T-helper 22 cell (primary cell): ENCODE measurements around the gene TUBA1C.
"Not testable (repeated sequence)": the region's sequence is repeated elsewhere in the genome, so short reads cannot be mapped to it uniquely, and the experiment has no call there.

Source experiments
- DNase-seq: peaks from one replicate; pipeline ENCODE4 v3.0.0-alpha.2; 2020; ENCODE audit warnings: low read depth

TUBA1C gene

DNA sequence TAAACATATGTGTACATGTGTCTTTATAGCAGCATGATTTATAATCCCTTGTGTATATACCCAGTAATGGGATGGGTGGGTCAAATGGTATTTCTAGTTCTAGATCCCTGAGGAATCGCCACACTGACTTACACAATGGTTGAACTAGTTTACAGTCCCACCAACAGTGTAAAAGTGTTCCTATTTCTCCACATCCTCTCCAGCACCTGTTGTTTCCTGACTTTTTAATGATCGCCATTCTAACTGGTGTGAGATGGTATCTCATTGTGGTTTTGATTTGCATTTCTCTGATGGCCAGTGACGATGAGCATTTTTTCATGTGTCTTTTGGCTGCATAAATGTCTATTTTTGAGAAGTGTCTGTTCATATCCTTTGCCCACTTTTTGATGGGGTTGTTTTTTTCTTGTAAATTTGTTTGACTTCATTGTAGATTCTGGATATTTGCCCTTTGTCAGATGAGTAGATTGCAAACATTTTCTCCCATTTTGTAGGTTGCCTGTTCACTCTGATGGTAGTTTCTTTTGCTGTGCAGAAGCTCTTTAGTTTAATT, 45.6 kb downstream of the TUBA1C start:
- not testable (repeated sequence) for DNase-seq

DNA sequence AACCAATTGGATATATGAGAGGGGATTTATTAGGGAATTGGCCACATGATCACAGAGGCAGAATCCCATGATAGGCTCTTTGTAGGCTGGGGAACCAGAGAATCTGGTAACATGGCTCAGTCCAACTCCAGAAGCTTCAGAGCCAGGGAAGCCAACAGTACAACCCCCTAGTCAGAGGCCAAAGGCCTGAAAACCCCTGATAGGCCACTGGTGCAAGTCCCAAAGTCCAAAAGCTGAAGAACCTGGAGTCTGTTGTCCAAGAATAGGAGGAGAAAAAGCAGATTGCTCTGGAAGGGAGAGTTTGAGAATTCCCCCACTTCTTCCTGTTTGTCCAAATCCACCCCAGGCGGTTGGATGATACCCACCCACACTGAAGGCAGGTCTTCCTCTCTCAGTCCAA, 49.9 kb downstream of the TUBA1C start:
- DNase-seq = no peak

GRCh38 chr12:49317118-49317517, 52.2 kb downstream of the TUBA1C start:
- not testable (repeated sequence) for DNase-seq

DNA sequence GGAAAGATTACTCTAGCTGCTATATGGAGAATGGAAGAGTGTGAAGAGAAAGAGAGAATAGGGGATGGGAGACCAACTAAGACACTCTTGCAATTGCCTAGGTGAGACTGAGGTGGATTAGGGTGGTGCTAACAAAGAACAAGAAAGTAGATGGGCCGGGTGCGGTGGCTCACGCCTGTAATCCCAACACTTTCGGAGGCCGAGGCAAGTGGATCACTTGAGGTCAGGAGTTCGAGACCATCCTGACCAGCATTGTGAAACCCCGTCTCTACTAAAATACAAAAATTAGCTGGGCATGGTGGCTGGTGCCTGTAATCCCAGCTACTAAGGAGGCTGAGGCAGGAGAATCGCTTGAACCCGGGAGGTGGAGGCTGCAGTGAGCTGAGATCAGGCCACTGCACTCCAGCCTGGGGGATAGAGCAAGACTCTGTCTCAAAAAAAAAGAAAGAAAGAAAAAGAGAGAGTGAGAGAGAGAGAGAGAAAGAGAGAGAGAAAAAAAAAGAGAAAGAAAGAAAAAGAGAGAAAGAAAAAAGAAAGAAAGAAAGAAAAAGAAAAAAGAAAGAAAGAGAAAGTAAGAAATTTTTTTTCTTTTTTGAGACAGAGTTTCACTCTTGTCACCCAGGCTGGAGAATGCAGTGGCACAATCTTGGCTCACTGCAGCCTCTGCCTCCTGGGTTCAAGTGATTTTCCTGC, 55.7 kb downstream of the TUBA1C start:
- not testable (repeated sequence) for DNase-seq

DNA sequence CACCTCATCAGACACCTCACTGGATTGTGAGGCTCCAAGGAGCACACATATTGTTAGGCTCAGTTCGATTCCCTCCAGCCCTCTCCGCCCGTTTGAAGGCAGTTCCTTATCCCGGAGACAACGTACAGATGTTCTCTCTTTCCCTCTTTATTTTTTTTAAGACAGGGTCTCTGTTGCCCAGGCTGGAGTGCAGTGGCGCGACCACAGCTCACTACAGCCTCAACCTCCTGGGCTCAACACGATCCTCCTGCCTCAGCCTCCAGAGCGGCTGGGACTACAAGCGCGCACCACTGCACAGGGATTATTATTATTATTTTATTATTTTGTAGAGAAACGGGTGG, 57.5 kb downstream of the TUBA1C start:
- no peak for DNase-seq

DNA sequence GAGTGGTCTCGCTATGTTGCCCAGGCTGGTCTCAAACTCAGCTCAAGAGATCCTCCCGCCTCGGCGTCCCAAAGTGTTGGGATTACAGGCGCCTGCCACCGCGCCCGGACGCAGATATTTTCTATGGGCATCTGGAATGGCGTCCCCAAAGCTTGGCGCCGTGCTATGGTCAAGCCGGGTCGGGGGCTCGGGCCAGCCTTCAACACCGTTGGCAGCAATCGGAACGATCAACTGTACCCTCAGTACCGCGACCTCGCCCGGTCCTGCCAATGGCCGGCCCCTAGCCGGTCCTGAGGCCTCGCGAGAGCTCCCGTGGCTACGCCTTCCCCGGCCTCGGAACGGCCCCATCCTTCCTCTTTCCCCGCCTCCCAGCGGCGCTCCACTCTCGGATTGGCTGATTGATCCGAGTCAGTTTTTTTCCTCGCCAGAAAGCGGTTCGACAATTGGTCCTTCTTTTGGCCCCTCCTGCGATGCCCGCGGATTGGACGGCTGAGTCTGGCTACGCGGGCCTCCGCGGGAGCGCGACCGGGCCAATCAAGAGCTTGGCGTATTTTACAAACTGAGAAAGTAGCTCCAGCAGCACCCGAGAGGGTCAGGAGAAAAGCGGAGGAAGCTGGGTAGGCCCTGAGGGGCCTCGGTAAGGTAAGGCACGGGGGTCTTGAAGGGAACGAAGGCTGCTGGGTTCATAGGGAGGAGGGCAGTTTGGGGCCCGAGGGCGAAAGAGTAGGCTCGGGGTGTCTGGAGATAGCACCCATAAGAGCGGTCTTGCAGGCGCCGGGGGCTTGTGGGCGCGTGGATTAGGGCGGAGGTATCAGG, 58.0 kb downstream of the TUBA1C start, which contains the start of gene TROAP:
TSS of gene TROAP (plus strand) at position 548 of the 816 bp plus-strand sequence. CDS start 354 bp downstream, outside the sequence.
- peak; percentile 92 for DNase-seq

GRCh38 chr12:49323524-49324097, 58.7 kb downstream of the TUBA1C start:
- DNase-seq = no peak
